Subcutaneous abdominal adipose tissue (tissue), 5 donors: ENCODE data around the gene CNIH1.
"Not testable (repeated sequence)": the region's sequence is repeated elsewhere in the genome, so short reads cannot be mapped to it uniquely, and the experiment has no call there.

ENCODE experiments used
- H3K27ac ChIP-seq: one replicate; pipeline ENCODE4 v1.7.0; 2013; ENCODE audit warnings: low read depth, mild to moderate bottlenecking, inconsistent platforms, low read length, moderate library complexity
- H3K27me3 ChIP-seq, 5 donors: one replicate each; pipeline ENCODE4 v1.7.0; 2013; ENCODE audit warnings: low read length in 5 of 5, inconsistent platforms in 1 of 5; ENCODE audit not compliant: control insufficient read depth in 5 of 5, insufficient read depth in 4 of 5
- H3K36me3 ChIP-seq, 5 donors: one replicate each; pipeline ENCODE4 v1.7.0; 2013; ENCODE audit warnings: low read length in 5 of 5; ENCODE audit not compliant: control insufficient read depth in 5 of 5, insufficient read depth in 5 of 5
- H3K4me1 ChIP-seq, 5 donors: one replicate each; pipeline ENCODE4 v1.7.0; 2013; ENCODE audit warnings: low read length in 5 of 5, mild to moderate bottlenecking in 3 of 5, moderate library complexity in 1 of 5; ENCODE audit not compliant: control insufficient read depth in 5 of 5, insufficient read depth in 5 of 5
- H3K4me3 ChIP-seq, 5 donors: one replicate each; pipeline ENCODE4 v1.7.0; 2013; ENCODE audit warnings: low read length in 5 of 5, low read depth in 1 of 5
- H3K9ac ChIP-seq, 5 donors: one replicate each; pipeline ENCODE4 v1.7.0; 2013; ENCODE audit warnings: low read length in 5 of 5, mild to moderate bottlenecking in 4 of 5, moderate library complexity in 3 of 5
- H3K9me3 ChIP-seq, 5 donors: one replicate each; pipeline ENCODE4 v1.7.0; 2013; ENCODE audit warnings: low read length in 5 of 5; ENCODE audit not compliant: control insufficient read depth in 5 of 5
- donor health status: healthy.
- donor health status: healthy.
- donor health status: healthy.
- donor health status: healthy.
- donor health status: healthy.

Gene CNIH1

DNA sequence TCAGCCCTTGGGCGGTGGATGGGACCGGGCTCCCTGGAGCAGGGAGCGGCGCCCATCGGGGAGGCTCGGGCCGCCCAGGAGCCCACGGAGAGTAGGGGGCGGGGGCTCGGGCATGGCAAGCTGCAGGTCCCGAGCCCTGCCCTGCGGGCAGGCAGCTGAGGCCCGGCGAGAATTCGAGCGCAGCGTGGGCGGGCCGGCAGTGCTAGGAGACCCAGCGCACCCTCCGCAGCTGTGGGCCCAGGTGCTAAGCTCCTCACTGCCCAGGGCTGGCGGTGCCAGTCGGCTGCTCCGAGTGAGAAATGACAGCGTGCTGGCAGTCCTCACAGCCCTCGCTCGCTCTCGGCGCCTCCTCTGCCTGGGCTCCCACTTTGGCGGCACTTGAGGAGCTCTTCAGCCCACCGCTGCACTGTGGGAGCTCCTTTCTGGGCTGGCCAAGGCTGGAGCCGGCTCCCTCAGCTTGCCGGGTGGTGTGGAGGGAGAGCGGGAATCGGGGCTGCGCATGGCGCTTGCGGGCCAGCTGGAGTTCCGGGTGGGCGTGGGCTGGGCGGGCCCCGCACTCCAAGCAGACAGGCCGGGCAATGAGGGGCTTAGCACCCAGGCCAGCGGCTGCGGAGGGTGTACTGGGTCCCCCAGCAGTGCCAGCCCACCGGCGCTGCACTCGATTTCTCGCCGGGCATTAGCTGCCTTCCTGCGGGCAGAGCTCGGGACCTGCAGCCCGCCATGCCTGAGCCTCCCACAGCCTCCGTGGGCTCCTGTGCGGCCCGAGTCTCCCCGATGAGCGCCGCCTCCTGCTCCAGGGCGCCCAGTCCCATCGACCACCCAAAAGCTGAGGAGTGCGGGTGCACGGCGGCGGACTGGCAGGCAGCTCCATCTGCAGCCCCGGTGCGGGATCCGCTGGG is 47.9 kb downstream of the CNIH1 start:
- not testable (repeated sequence) for H3K27ac ChIP-seq, H3K4me3 ChIP-seq, H3K9ac ChIP-seq, H3K9me3 ChIP-seq, H3K27me3 ChIP-seq, H3K36me3 ChIP-seq
- H3K4me1 ChIP-seq: peaks cover 1 to 13% (median 12%) of the 10 kb centered on the region in 5 donors

DNA sequence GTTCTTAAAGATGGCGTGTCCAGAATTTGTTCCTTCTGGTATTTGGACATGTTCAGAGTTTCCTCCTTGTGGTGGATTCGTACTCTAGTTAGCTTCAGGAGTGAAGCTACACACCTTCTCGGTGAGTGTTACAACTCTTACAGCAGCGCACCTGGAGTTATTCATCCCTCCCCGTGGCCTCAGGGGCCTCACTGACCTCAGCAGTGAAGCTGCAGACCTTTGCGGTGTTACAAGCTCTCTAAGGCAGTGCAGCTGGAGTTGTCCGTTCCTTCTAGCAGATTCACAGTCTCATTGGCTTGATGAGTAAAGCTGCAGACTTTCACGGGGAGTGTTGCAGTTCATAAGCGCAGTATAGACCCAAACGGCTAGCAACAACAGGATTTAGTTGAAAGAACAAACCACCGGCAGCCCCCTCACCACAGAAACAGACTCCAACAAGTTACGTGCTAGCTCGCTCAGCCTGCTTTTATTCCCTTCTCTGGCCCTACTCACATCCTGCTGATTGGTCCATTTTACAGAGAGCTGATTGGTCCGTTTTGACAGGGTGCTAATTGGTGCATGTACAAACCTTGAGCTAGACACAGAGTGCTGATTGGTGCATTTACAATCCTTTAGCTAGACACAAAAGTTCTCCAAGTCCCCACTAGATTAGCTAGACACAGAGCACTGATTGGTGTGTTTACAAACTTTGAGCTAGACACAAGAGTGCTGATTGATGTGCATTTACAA is 48.9 kb downstream of the CNIH1 start:
- Histone ChIP-seq H3K36me3 (no peaks in the 10 kb centered on the region), H3K4me1 (peaks cover 1 to 10% (median 8%) of the 10 kb centered on the region in 5 donors), H3K27ac (no peak overlapping the region), H3K9me3 (no peaks in the 10 kb centered on the region), H3K9ac (no peak overlapping the region), H3K4me3 (no peak overlapping the region), H3K27me3 (peaks cover 0 to 6% (median 3%) of the 10 kb centered on the region in 5 donors)

DNA sequence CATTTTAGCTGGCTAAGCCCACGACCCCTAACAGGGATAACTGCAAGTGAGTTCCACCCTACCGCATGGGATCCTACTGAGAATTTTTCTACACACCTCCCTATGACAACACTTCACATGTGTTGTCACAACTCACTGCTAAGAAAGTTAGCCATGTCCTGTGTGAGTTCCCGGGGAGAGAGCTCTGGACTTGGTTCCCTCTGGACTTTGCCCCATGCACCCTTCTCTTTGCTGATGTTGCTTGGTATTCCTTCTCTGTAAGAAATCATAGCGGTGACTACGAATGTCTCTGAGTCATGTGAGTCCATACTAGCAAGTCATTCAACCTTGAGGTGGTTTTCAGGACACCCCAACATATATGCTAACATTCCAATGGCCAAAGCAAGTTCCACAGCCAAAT is 53.8 kb downstream of the CNIH1 start:
- H3K27ac ChIP-seq: no peak overlapping the region
- no peaks in the 10 kb centered on the region for H3K36me3 ChIP-seq
- H3K4me3 ChIP-seq: no peak overlapping the region
- no peaks in the 10 kb centered on the region for H3K9me3 ChIP-seq
- no peak overlapping the region for H3K9ac ChIP-seq
- H3K27me3 ChIP-seq: peaks cover 3 to 8% (median 3%) of the 10 kb centered on the region in 5 donors
- no peaks in the 10 kb centered on the region for H3K4me1 ChIP-seq

DNA sequence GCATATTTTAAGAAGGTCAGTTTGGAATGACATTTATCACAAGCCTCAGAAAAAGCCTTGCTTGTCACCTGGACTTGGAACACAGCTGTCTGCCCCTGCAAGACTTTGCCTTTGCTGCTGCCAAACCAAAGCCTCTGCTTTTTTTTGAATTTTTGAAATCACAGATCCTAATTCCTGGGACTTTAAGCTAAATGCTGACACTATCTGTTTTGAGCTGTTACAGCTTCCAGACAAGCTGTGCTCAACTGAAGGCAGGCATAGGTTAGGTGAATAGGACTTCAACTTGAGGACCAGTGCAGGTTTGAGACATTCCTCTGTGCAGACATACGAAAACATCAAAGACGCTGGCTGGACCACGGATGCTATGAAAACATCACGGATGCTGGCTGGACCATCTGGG is 55.6 kb downstream of the CNIH1 start:
- Histone ChIP-seq H3K4me3 (no peak overlapping the region), H3K27ac (no peak overlapping the region), H3K9ac (no peak overlapping the region), H3K4me1 (no peaks in the 10 kb centered on the region), H3K36me3 (no peaks in the 10 kb centered on the region), H3K9me3 (no peaks in the 10 kb centered on the region), H3K27me3 (peaks cover 0 to 6% (median 3%) of the 10 kb centered on the region in 5 donors)

DNA sequence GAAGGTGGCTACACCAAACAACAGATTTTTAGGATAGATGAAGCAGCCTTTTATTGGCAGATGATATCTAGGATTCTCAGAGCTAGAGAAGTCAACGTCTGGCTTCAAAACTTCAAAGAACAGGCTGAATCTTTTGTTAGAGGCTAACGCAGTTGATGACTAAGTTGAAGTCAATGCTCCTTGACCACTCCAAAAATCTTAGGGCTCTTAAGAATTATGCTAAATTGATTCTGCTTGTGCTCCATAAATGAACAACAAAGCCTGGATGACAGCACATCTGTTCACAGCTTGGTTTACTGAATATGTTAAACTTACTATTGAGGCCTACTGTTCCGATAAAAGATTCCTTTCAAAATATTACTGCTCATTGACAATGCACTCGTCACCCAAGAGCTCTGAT is 57.3 kb downstream of the CNIH1 start:
- Histone ChIP-seq H3K9me3 (no peaks in the 10 kb centered on the region), H3K36me3 (no peaks in the 10 kb centered on the region), H3K4me1 (no peaks in the 10 kb centered on the region), H3K9ac (no peak overlapping the region), H3K4me3 (no peak overlapping the region), H3K27ac (no peak overlapping the region), H3K27me3 (peaks cover 0 to 6% (median 3%) of the 10 kb centered on the region in 5 donors)

DNA sequence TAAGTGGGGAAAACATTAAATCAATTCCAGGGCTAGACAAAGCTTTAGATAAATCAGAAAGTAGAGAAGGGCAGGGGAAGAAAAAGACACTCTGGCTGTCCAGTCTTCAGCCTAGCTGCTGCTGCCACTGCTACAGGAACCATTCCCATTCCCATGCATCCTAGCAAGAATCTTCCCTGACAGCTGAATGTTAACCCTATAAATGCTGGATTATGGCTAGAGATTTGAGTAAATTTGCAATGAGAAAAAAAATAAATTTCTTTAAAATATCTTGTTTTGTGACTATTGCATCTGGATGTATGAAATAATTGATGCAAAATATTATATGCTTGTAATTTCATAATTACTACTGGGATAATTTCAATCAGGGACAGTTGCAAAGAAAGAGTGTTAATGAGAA is 59.4 kb downstream of the CNIH1 start:
- Histone ChIP-seq H3K4me3 (no peak overlapping the region), H3K36me3 (no peaks in the 10 kb centered on the region), H3K27me3 (peaks cover 0 to 15% (median 10%) of the 10 kb centered on the region in 5 donors), H3K9ac (no peak overlapping the region), H3K4me1 (no peaks in the 10 kb centered on the region), H3K27ac (no peak overlapping the region), H3K9me3 (no peaks in the 10 kb centered on the region)

DNA sequence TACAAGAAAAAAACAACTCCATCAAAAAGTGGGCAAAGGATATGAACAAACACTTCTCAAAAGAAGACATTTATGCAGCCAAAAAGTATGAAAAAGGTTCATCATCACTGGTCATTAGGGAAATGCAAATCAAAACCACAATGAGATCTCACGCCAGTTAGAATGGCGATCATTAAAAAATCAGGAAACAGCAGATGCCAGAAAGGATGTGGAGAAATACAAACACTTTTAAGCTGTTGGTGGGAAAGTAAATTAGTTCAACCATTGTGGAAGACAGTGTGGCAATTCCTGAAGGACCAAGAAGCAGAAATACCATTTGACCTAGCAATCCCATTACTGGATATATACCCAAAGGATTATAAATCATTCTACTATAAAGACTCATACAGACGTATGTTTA is 60.6 kb downstream of the CNIH1 start:
- not testable (repeated sequence) for H3K9me3 ChIP-seq, H3K4me3 ChIP-seq, H3K4me1 ChIP-seq, H3K36me3 ChIP-seq, H3K27ac ChIP-seq, H3K9ac ChIP-seq
- peaks cover 0 to 13% (median 8%) of the 10 kb centered on the region in 5 donors for H3K27me3 ChIP-seq

DNA sequence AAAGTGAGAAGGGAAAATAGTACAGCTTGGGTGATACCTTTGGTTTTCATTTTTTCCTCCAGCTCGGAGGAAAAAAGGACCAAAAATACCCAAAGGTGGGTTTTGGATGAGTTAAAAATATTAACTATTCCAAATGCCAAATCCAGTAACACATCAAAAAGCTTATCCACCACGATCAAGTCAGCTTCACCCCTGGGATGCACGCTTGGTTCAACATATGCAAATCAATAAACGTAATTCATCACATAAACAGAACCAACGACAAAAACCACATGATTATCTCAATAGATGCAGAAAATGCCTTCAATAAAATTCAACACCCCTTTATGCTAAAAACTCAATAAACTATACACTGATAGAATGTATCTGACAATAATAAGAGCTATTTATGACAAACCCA is 62.3 kb downstream of the CNIH1 start:
- not testable (repeated sequence) for H3K9me3 ChIP-seq, H3K27ac ChIP-seq, H3K4me3 ChIP-seq, H3K4me1 ChIP-seq, H3K36me3 ChIP-seq, H3K9ac ChIP-seq
- H3K27me3 ChIP-seq: peaks cover 0 to 13% (median 8%) of the 10 kb centered on the region in 5 donors

DNA sequence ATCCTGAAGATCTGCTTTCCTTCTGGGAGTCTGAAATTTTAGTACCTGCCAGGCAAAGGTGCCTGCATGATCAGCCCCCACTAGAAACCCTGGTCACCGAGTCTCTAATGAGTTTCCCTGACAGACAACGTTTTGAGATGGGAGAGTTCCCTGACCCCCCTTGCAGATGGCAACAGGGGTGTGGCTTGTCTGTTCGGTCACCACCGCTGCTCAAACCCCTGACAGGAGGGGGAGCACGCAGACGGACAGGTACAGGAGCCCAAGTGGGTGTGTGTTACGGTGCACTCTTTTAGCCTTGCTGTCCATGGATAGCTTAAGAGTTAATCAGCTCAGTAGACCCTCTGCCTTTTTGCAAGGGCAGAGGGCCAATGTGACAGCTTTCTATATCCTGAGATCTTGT is 63.7 kb downstream of the CNIH1 start:
- Histone ChIP-seq H3K9me3 (no peaks in the 10 kb centered on the region), H3K9ac (no peak overlapping the region), H3K27me3 (peaks cover 0 to 13% (median 8%) of the 10 kb centered on the region in 5 donors), H3K4me3 (no peak overlapping the region), H3K36me3 (no peaks in the 10 kb centered on the region), H3K4me1 (no peaks in the 10 kb centered on the region), H3K27ac (no peak overlapping the region)
